ENCODE results near the gene VSTM4. TPM values are rescaled to one million over a fixed set of nuclear protein-coding genes. Genes with fewer than 3 reads are reported as not detected.

VSTM4 gene
- total and polyA plus RNA-seq, 4 donors: 1.0 to 3.1 (median 2.0) TPM

DNA sequence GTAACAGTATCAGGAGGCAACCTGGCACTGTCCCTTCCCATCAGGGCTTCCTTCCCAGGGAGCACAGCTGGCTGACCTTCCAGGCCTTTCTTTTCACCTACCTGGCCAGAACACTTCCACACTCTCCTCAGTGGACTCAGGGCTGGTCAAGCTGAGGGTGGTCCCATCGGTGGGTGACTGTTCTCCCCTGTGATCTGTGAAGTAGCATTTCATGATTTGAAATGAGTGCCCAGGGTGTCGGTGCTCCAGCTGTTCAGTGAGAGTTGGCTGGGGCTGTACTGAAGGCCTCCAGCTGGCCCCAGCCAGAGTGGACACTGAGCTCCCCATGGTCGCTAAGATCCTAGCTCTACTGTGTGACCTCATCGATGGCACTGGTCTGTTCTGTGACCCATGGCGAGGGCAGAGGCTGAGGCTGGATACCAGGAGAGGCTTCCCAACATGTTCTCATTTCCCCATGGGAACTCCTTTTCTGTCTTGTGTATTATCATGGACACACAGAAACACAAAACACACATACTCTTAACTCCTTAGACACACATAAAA is 18.5 kb upstream of the VSTM4 start, which contains the start of gene FAM170B:
FAM170B (minus strand) TSS at position 316 of the 543 bp plus-strand sequence; CDS start at position 213, 103 bp downstream.
- no peak within 1 kb of the TSS for H3K27ac ChIP-seq (ENCODE audit: low read depth in 1 of 2, low read length in 2 of 2)
- H3K9ac ChIP-seq (ENCODE audit: low read depth in 1 of 2, low read length in 2 of 2): no peak within 1 kb of the TSS
- no peak for TF ChIP-seq JUND (IDR thresholded peaks at IDR 0.05)
- TF ChIP-seq RAD21 (IDR thresholded peaks at IDR 0.05): no peak
- TF ChIP-seq, protein P1, sequence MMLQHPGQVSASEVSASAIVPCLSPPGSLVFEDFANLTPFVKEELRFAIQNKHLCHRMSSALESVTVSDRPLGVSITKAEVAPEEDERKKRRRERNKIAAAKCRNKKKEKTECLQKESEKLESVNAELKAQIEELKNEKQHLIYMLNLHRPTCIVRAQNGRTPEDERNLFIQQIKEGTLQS (IDR thresholded peaks at IDR 0.05): no peak
- no peak for TF ChIP-seq RXRA (IDR thresholded peaks at IDR 0.05)
- TF ChIP-seq, protein P2, sequence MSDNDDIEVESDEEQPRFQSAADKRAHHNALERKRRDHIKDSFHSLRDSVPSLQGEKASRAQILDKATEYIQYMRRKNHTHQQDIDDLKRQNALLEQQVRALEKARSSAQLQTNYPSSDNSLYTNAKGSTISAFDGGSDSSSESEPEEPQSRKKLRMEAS (IDR thresholded peaks at IDR 0.05): no peak
- no peak for TF ChIP-seq HNF4G (IDR thresholded peaks at IDR 0.05)
- TF ChIP-seq EGR1 (IDR thresholded peaks at IDR 0.05; ENCODE audit: low read depth in 2 of 2): no peak
- TF ChIP-seq GABPA (IDR thresholded peaks at IDR 0.05 in 1 of 2, conservative IDR thresholded peaks at IDR 0.05 in 1 of 2): no peak
- no peak for TF ChIP-seq YY1 (IDR thresholded peaks at IDR 0.05)
- TF ChIP-seq, protein P3, sequence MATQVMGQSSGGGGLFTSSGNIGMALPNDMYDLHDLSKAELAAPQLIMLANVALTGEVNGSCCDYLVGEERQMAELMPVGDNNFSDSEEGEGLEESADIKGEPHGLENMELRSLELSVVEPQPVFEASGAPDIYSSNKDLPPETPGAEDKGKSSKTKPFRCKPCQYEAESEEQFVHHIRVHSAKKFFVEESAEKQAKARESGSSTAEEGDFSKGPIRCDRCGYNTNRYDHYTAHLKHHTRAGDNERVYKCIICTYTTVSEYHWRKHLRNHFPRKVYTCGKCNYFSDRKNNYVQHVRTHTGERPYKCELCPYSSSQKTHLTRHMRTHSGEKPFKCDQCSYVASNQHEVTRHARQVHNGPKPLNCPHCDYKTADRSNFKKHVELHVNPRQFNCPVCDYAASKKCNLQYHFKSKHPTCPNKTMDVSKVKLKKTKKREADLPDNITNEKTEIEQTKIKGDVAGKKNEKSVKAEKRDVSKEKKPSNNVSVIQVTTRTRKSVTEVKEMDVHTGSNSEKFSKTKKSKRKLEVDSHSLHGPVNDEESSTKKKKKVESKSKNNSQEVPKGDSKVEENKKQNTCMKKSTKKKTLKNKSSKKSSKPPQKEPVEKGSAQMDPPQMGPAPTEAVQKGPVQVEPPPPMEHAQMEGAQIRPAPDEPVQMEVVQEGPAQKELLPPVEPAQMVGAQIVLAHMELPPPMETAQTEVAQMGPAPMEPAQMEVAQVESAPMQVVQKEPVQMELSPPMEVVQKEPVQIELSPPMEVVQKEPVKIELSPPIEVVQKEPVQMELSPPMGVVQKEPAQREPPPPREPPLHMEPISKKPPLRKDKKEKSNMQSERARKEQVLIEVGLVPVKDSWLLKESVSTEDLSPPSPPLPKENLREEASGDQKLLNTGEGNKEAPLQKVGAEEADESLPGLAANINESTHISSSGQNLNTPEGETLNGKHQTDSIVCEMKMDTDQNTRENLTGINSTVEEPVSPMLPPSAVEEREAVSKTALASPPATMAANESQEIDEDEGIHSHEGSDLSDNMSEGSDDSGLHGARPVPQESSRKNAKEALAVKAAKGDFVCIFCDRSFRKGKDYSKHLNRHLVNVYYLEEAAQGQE (IDR thresholded peaks at IDR 0.05): no peak
- TF ChIP-seq SP1 (IDR thresholded peaks at IDR 0.05): no peak

DNA sequence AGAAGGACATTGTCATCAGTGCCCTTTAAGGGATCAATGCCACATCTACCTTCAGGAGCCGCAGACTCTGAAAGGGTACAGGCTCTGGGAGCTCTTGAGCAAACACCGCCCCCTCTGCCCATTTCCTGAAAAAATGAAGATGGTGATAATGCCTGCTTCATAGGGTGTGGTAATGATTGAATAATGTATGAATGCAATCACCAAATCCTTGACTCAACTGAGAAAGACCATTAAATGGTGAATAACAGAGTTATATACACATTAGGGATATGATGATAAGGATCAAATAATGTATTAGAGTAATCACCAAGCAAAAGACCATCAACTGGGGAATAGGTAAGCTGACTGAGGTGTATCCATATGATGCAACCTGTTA is 17.0 kb upstream of the VSTM4 start:
- no peaks in the 10 kb centered on the region for H3K9me3 ChIP-seq (ENCODE audit: control insufficient read depth in 4 of 4, low read length in 3 of 4)
- WGBS: 95% methylated on average over 2 of the region's 2 CpGs
- TF ChIP-seq RXRA (IDR thresholded peaks at IDR 0.05) (no peak), FOXA1 (IDR thresholded peaks at IDR 0.05) (no peak)
- H3K27me3 ChIP-seq (ENCODE audit: control insufficient read depth in 4 of 4, insufficient read depth in 4 of 4, low read length in 3 of 4): peaks cover 0 to 3% (median 0%) of the 10 kb centered on the region in 4 donors
- no peak overlapping the region for H3K27ac ChIP-seq (ENCODE audit: low read depth in 1 of 2, low read length in 2 of 2)
- no peak overlapping the region for H3K9ac ChIP-seq (ENCODE audit: low read depth in 1 of 2, low read length in 2 of 2)
- no peaks in the 10 kb centered on the region for H3K4me1 ChIP-seq (ENCODE audit: control insufficient read depth in 4 of 4, insufficient read depth in 4 of 4, low read length in 3 of 4)
- H3K4me3 ChIP-seq (ENCODE audit: low read depth in 1 of 3, low read length in 3 of 3): no peak overlapping the region
- no peak for DNase-seq (ENCODE audit: low spot score)
- no peaks in the 10 kb centered on the region for H3K36me3 ChIP-seq (ENCODE audit: control insufficient read depth in 4 of 4, insufficient read depth in 3 of 4, low read depth in 1 of 4, low read length in 3 of 4)

More for the DNA sequence above, 18.5 kb upstream of the VSTM4 start, which contains the start of gene FAM170B:
- WGBS: 86% methylated on average over 5 of the region's 5 CpGs
- no peaks in the 10 kb centered on the region for H3K9me3 ChIP-seq (ENCODE audit: control insufficient read depth in 4 of 4, low read length in 3 of 4)
- peaks cover 0 to 3% (median 0%) of the 10 kb centered on the region in 4 donors for H3K27me3 ChIP-seq (ENCODE audit: control insufficient read depth in 4 of 4, insufficient read depth in 4 of 4, low read length in 3 of 4)
- no peaks in the 10 kb centered on the region for H3K36me3 ChIP-seq (ENCODE audit: control insufficient read depth in 4 of 4, insufficient read depth in 3 of 4, low read depth in 1 of 4, low read length in 3 of 4)
- DNase-seq (ENCODE audit: low spot score): no peak
- no peak within 1 kb of the TSS for H3K4me3 ChIP-seq (ENCODE audit: low read depth in 1 of 3, low read length in 3 of 3)
- no peaks in the 10 kb centered on the region for H3K4me1 ChIP-seq (ENCODE audit: control insufficient read depth in 4 of 4, insufficient read depth in 4 of 4, low read length in 3 of 4)

DNA sequence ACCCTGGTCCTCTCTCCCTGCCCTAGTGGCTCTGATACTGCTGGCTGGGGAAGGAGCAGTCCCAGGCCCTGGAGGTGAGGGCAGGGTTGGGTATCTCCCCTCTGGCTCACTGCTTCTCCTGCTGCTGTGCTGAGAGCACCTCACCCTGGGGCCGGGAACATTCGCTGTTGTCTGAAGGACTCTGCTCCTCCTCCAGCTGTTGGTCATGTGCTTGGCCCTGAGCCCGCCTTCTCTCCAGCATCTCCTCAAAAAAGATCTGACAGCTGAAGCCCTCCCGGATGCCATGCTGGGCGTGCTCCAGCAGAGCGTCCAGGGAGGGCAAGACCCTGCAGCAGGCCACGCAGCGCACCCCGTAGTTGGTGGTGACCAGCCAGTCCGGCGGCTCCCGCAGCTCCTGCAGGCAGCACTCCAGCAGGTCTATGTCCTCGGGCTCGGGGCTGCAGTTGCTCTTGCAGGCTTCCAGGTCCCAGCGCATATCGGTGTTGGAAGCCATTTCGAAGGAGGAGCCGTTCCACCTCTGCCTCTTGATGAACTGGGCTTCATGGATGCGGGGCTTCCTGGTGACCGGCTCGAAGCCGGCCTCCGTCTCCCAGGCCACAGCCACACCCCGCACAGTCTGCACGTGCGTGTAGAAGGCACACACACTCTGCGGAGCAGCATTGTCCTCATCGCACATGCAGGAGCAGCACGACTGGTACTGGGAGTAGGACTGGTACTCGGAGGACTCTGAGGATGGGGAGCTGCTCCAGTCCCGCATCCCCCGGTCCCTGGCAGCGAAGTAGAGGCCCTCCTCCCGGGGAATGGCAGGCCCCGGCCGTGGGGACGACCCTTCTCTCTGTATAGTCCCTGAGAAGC is 16.4 kb upstream of the VSTM4 start:
- H3K9ac ChIP-seq (ENCODE audit: low read depth in 1 of 2, low read length in 2 of 2): no peak overlapping the region
- no peak for DNase-seq (ENCODE audit: low spot score)
- no peak overlapping the region for H3K4me3 ChIP-seq (ENCODE audit: low read depth in 1 of 3, low read length in 3 of 3)

More for the DNA sequence above, 16.4 kb upstream of the VSTM4 start:
- no peaks in the 10 kb centered on the region for H3K36me3 ChIP-seq (ENCODE audit: control insufficient read depth in 4 of 4, insufficient read depth in 3 of 4, low read depth in 1 of 4, low read length in 3 of 4)
- peaks cover 0 to 3% (median 0%) of the 10 kb centered on the region in 4 donors for H3K27me3 ChIP-seq (ENCODE audit: control insufficient read depth in 4 of 4, insufficient read depth in 4 of 4, low read length in 3 of 4)
- H3K9me3 ChIP-seq (ENCODE audit: control insufficient read depth in 4 of 4, low read length in 3 of 4): no peaks in the 10 kb centered on the region
- no peaks in the 10 kb centered on the region for H3K4me1 ChIP-seq (ENCODE audit: control insufficient read depth in 4 of 4, insufficient read depth in 4 of 4, low read length in 3 of 4)
- TF ChIP-seq SP1 (IDR thresholded peaks at IDR 0.05): no peak
- TF ChIP-seq HNF4G (IDR thresholded peaks at IDR 0.05): no peak
- TF ChIP-seq, protein P4, sequence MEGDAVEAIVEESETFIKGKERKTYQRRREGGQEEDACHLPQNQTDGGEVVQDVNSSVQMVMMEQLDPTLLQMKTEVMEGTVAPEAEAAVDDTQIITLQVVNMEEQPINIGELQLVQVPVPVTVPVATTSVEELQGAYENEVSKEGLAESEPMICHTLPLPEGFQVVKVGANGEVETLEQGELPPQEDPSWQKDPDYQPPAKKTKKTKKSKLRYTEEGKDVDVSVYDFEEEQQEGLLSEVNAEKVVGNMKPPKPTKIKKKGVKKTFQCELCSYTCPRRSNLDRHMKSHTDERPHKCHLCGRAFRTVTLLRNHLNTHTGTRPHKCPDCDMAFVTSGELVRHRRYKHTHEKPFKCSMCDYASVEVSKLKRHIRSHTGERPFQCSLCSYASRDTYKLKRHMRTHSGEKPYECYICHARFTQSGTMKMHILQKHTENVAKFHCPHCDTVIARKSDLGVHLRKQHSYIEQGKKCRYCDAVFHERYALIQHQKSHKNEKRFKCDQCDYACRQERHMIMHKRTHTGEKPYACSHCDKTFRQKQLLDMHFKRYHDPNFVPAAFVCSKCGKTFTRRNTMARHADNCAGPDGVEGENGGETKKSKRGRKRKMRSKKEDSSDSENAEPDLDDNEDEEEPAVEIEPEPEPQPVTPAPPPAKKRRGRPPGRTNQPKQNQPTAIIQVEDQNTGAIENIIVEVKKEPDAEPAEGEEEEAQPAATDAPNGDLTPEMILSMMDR (IDR thresholded peaks at IDR 0.05; ENCODE audit: low read depth, low read length, missing input control): no peak
- no peak for TF ChIP-seq FOXA1 (IDR thresholded peaks at IDR 0.05)
- TF ChIP-seq, protein P2 (IDR thresholded peaks at IDR 0.05): no peak
- no peak for TF ChIP-seq HNF4A (conservative IDR thresholded peaks at IDR 0.05)
- TF ChIP-seq FOXA2 (IDR thresholded peaks at IDR 0.05): no peak
- TF ChIP-seq TAF1 (conservative IDR thresholded peaks at IDR 0.05): no peak
- H3K27ac ChIP-seq (ENCODE audit: low read depth in 1 of 2, low read length in 2 of 2): no peak overlapping the region
- WGBS: 87% methylated on average over 37 of the region's 37 CpGs

Data from liver (tissue), 9 donors.